ENCODE results near the gene MRPL24. TPM values are rescaled to one million over a fixed set of nuclear protein-coding genes. Genes with fewer than 3 reads are reported as not detected.

Gene MRPL24
- total and polyA plus RNA-seq, 8 donors: 42.8 to 62.2 (median 55.4) TPM

- Histone ChIP-seq H3K36me3 (peaks cover 0 to 23% of the 10 kb centered on the region in 2 donors), H3K9me3 (no peaks in the 10 kb centered on the region), H3K4me3 (no peak overlapping the region), H3K4me1 (peaks cover 8 to 40% of the 10 kb centered on the region in 2 donors), H3K27me3 (no peaks in the 10 kb centered on the region), H3K27ac (no peak overlapping the region)
- TF ChIP-seq, protein P1, sequence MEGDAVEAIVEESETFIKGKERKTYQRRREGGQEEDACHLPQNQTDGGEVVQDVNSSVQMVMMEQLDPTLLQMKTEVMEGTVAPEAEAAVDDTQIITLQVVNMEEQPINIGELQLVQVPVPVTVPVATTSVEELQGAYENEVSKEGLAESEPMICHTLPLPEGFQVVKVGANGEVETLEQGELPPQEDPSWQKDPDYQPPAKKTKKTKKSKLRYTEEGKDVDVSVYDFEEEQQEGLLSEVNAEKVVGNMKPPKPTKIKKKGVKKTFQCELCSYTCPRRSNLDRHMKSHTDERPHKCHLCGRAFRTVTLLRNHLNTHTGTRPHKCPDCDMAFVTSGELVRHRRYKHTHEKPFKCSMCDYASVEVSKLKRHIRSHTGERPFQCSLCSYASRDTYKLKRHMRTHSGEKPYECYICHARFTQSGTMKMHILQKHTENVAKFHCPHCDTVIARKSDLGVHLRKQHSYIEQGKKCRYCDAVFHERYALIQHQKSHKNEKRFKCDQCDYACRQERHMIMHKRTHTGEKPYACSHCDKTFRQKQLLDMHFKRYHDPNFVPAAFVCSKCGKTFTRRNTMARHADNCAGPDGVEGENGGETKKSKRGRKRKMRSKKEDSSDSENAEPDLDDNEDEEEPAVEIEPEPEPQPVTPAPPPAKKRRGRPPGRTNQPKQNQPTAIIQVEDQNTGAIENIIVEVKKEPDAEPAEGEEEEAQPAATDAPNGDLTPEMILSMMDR (IDR thresholded peaks at IDR 0.05): no peak
- intact Hi-C loops (cut with DNase I): no loop called here
- no peak for DNase-seq
- ATAC-seq: no peak
These were observed 34.9 kb upstream of the MRPL24 start for GRCh38 chr1:156775799-156776198.

- ATAC-seq: no peak
- H3K27me3 ChIP-seq: no peaks in the 10 kb centered on the region
- TF ChIP-seq, protein P1 (IDR thresholded peaks at IDR 0.05): no peak
- H3K4me3 ChIP-seq: no peak overlapping the region
- intact Hi-C loops (cut with DNase I): loop anchor here in 1 of 2 donors (5.0 kb wide), 1 partner anchor 36 kb away; no protein-coding TSS in a partner anchor
- peaks cover 0 to 22% of the 10 kb centered on the region in 2 donors for H3K36me3 ChIP-seq
- no peak overlapping the region for H3K27ac ChIP-seq
- H3K9me3 ChIP-seq: no peaks in the 10 kb centered on the region
- no peak for DNase-seq
- H3K4me1 ChIP-seq: peaks cover 18 to 58% of the 10 kb centered on the region in 2 donors
These were observed 32.7 kb upstream of the MRPL24 start for GRCh38 chr1:156773607-156774006.

GRCh38 chr1:156772728-156773497 lies 32.0 kb upstream of the MRPL24 start:
- DNase-seq (no peak), ATAC-seq (no peak)
- TF ChIP-seq, protein P1 (IDR thresholded peaks at IDR 0.05): no peak
- intact Hi-C loops (cut with DNase I): loop anchor here in 1 of 2 donors (5.0 kb wide), 1 partner anchor 36 kb away; no protein-coding TSS in a partner anchor
- Histone ChIP-seq H3K9me3 (no peaks in the 10 kb centered on the region), H3K27me3 (no peaks in the 10 kb centered on the region), H3K4me1 (peaks cover 20 to 64% of the 10 kb centered on the region in 2 donors), H3K27ac (no peak overlapping the region), H3K36me3 (peaks cover 0 to 22% of the 10 kb centered on the region in 2 donors), H3K4me3 (no peak overlapping the region)

- TF ChIP-seq, protein P1 (IDR thresholded peaks at IDR 0.05): no peak
- Histone ChIP-seq H3K36me3 (peaks cover 0 to 22% of the 10 kb centered on the region in 2 donors), H3K27ac (no peak overlapping the region), H3K27me3 (no peaks in the 10 kb centered on the region), H3K4me3 (no peak overlapping the region), H3K4me1 (peaks cover 16 to 58% of the 10 kb centered on the region in 2 donors), H3K9me3 (no peaks in the 10 kb centered on the region)
- ATAC-seq (no peak), DNase-seq (no peak)
- intact Hi-C loops (cut with DNase I): loop anchor here in 1 of 2 donors (5.0 kb wide), 1 partner anchor 35 kb away; no protein-coding TSS in a partner anchor
These were observed 31.3 kb upstream of the MRPL24 start for GRCh38 chr1:156772222-156772621.

DNA sequence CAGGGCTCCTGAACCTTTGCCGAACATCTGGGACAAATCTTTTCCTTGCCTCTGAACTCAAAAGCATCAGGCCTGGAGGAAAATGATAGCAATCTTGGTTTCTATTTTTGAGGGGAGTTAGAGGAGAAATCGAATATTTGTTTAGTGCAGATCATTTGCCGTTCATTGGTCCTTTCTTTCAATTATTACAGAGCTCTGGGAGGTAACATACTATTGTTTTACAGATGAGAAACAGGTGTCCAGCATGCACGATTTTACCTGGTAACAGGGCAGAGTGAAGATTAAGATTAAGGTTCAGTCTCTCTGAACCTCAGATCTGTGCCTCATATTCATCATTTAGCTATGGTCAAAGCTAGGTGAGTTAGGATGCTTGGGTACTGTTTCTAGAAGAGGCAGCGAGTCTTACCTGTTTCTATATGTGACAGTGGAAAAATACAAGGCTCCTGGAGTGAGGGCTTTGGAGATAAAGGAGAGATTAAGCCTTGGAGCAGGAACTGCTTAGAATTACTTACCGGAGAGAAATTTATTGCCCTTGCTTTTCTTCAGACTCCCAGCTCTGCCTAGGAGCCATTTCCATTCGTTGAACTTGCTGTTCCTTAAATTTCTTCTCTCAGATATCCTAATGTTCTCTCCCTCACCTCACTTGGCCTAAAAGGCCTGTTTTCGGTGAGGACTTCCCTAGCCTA lies 27.9 kb upstream of the MRPL24 start:
- Histone ChIP-seq H3K4me3 (peak overlapping the region; percentile 90 to 97), H3K9me3 (no peaks in the 10 kb centered on the region), H3K36me3 (peaks cover 0 to 21% of the 10 kb centered on the region in 2 donors), H3K27ac (no peak overlapping the region), H3K27me3 (no peaks in the 10 kb centered on the region), H3K4me1 (peaks cover 19 to 59% of the 10 kb centered on the region in 2 donors)
- no peak for ATAC-seq
- TF ChIP-seq, protein P1 (IDR thresholded peaks at IDR 0.05): no peak
- DNase-seq: no peak
- intact Hi-C loops (cut with DNase I): no loop called here
